ENCODE measurements around the gene KRT20.
A peak's percentile ranks its signal among the peaks of the same experiment; 100 is the strongest.
"Not testable (repeated sequence)": the region's sequence is repeated elsewhere in the genome, so short reads cannot be mapped to it uniquely, and the experiment has no call there.

KRT20 gene

GRCh38 chr17:40896916-40897455 is 11.9 kb upstream of the KRT20 start:
- no peak for DNase-seq (ENCODE audit: low read depth in 2 of 2)

- no peak for DNase-seq (ENCODE audit: low read depth in 2 of 2)
These were observed 10.2 kb upstream of the KRT20 start for GRCh38 chr17:40895106-40895730.

- no peak for DNase-seq (ENCODE audit: low read depth in 2 of 2)
These were observed 3.2 kb upstream of the KRT20 start for GRCh38 chr17:40888196-40888720.

- no peak for DNase-seq (ENCODE audit: low read depth in 2 of 2)
These were observed 1.0 kb upstream of the KRT20 start for GRCh38 chr17:40886090-40886489.

GRCh38 chr17:40883626-40884334 is 1.3 kb downstream of the KRT20 start:
- no peak for DNase-seq (ENCODE audit: low read depth in 2 of 2)

GRCh38 chr17:40883031-40883430 is 2.0 kb downstream of the KRT20 start:
- no peak for DNase-seq (ENCODE audit: low read depth in 2 of 2)

GRCh38 chr17:40879026-40879425 is 6.0 kb downstream of the KRT20 start:
- no peak for DNase-seq (ENCODE audit: low read depth in 2 of 2)

GRCh38 chr17:40878044-40878443 is 7.0 kb downstream of the KRT20 start:
- no peak for DNase-seq (ENCODE audit: low read depth in 2 of 2)

GRCh38 chr17:40873801-40874200 is 11.2 kb downstream of the KRT20 start:
- DNase-seq (ENCODE audit: low read depth in 2 of 2) = no peak

GRCh38 chr17:40873255-40873654 is 11.8 kb downstream of the KRT20 start:
- no peak for DNase-seq (ENCODE audit: low read depth in 2 of 2)

- no peak for DNase-seq (ENCODE audit: low read depth in 2 of 2)
These were observed 12.6 kb downstream of the KRT20 start for GRCh38 chr17:40872416-40872815.

GRCh38 chr17:40871316-40871715 is 13.7 kb downstream of the KRT20 start:
- no peak for DNase-seq (ENCODE audit: low read depth in 2 of 2)

- DNase-seq (ENCODE audit: low read depth in 2 of 2) = no peak
These were observed 14.9 kb downstream of the KRT20 start for GRCh38 chr17:40870136-40870535.

GRCh38 chr17:40866838-40867237 is 18.2 kb downstream of the KRT20 start, which contains the start of gene KRT12:
Gene KRT12, minus strand, starts transcription at chr17:40867223. Its CDS starts 37 bp downstream, at chr17:40867186.
- DNase-seq (ENCODE audit: low read depth in 2 of 2) = no peak

GRCh38 chr17:40864661-40865390 is 20.2 kb downstream of the KRT20 start:
- DNase-seq (ENCODE audit: low read depth in 2 of 2) = no peak

GRCh38 chr17:40862985-40863733 is 21.9 kb downstream of the KRT20 start:
- DNase-seq (ENCODE audit: low read depth in 2 of 2) = peak in 1 of 2 donors; percentile 2

GRCh38 chr17:40859536-40859935 is 25.5 kb downstream of the KRT20 start:
- DNase-seq (ENCODE audit: low read depth in 2 of 2) = no peak

- DNase-seq (ENCODE audit: low read depth in 2 of 2) = not testable (repeated sequence)
These were observed 26.4 kb downstream of the KRT20 start for GRCh38 chr17:40858667-40859066.

GRCh38 chr17:40857535-40857934 is 27.5 kb downstream of the KRT20 start:
- DNase-seq (ENCODE audit: low read depth in 2 of 2) = no peak

GRCh38 chr17:40854175-40854814 is 30.7 kb downstream of the KRT20 start:
- DNase-seq (ENCODE audit: low read depth in 2 of 2) = no peak

- DNase-seq (ENCODE audit: low read depth in 2 of 2) = no peak
These were observed 32.7 kb downstream of the KRT20 start for GRCh38 chr17:40852364-40852763.

All from activated CD4-positive, alpha-beta T cell treated with anti-CD3 and anti-CD28 coated beads for 24 hours (primary cell).